Measurements from ENCODE around the gene UROC1. TPM values are rescaled to one million over a fixed set of nuclear protein-coding genes. Genes with fewer than 3 reads are reported as not detected.

The UROC1 gene
- not detected in 2 replicates for polyA plus RNA-seq (2013)

GRCh38 chr3:126517291-126517951, at the start of gene UROC1:
UROC1 (minus strand) TSS chr3:126517773; CDS start chr3:126517719, 54 bp downstream.
- no peak within 1 kb of the TSS for H2BK12ac ChIP-seq (ENCODE audit: low read length)
- no peak within 1 kb of the TSS for H3K9ac ChIP-seq (ENCODE audit: low read length)
- peaks cover 8% of the 10 kb centered on the region for H3K9me3 ChIP-seq (ENCODE audit: insufficient read depth, low read depth, low read length)

GRCh38 chr3:126562737-126563276, 45.2 kb upstream of the UROC1 start:
- Histone ChIP-seq H3K14ac (ENCODE audit: low read length) (no peak overlapping the region), H4K91ac (ENCODE audit: low read depth, low read length) (no peak overlapping the region), H2BK120ac (ENCODE audit: insufficient read depth, low read length, poor library complexity) (no peak overlapping the region), H4K8ac (ENCODE audit: low read depth, low read length) (no peak overlapping the region), H3K4me1 (ENCODE audit: control insufficient read depth in 1 of 2, insufficient read depth in 2 of 2, low read length in 2 of 2) (no peaks in the 10 kb centered on the region), H3K79me2 (ENCODE audit: control insufficient read depth, insufficient read depth, low read length, poor library complexity) (no peaks in the 10 kb centered on the region), H3K9ac (ENCODE audit: low read length) (no peak overlapping the region), H3K4me2 (ENCODE audit: low read length) (no peak overlapping the region), H4K12ac (ENCODE audit: low read depth, low read length) (no peak overlapping the region), H2BK5ac (ENCODE audit: low read depth, low read length, poor library complexity) (no peak overlapping the region), H3K4ac (ENCODE audit: low read depth, low read length) (no peak overlapping the region), H3K23ac (ENCODE audit: low read length) (no peak overlapping the region), H3K18ac (ENCODE audit: low read length) (no peak overlapping the region), H3K27me3 (ENCODE audit: insufficient read depth, low read length) (no peaks in the 10 kb centered on the region), H3K4me3 (ENCODE audit: low read depth, low read length) (no peak overlapping the region), H3K79me1 (ENCODE audit: low read length) (no peaks in the 10 kb centered on the region), H3K27ac (ENCODE audit: low read depth, low read length) (no peak overlapping the region), H2AFZ (ENCODE audit: insufficient read depth, low read length, poor library complexity) (no peak overlapping the region), H3K9me3 (ENCODE audit: insufficient read depth, low read depth, low read length) (no peaks in the 10 kb centered on the region), H2AK5ac (ENCODE audit: low read length) (no peak overlapping the region), H2BK12ac (ENCODE audit: low read length) (no peak overlapping the region), H3K36me3 (ENCODE audit: control insufficient read depth in 1 of 2, insufficient read depth in 2 of 2, low read length in 2 of 2) (no peaks in the 10 kb centered on the region)
- DNase-seq, result no peak
- no CpG with 5 or more reads among the region's 2 CpGs for WGBS (ENCODE audit: extremely low coverage, insufficient coverage, insufficient read length)

More at GRCh38 chr3:126517291-126517951, at the start of gene UROC1:
- H3K36me3 ChIP-seq (ENCODE audit: control insufficient read depth in 1 of 2, insufficient read depth in 2 of 2, low read length in 2 of 2), result no peaks in the 10 kb centered on the region
- no peak within 1 kb of the TSS for H4K8ac ChIP-seq (ENCODE audit: low read depth, low read length)
- no peak within 1 kb of the TSS for H4K12ac ChIP-seq (ENCODE audit: low read depth, low read length)
- H3K79me1 ChIP-seq (ENCODE audit: low read length), result no peaks in the 10 kb centered on the region
- H3K79me2 ChIP-seq (ENCODE audit: control insufficient read depth, insufficient read depth, low read length, poor library complexity), result no peaks in the 10 kb centered on the region
- WGBS (ENCODE audit: extremely low coverage, insufficient coverage, insufficient read length), result no CpG with 5 or more reads among the region's 16 CpGs
- no peak within 1 kb of the TSS for H2AK5ac ChIP-seq (ENCODE audit: low read length)
- no peaks in the 10 kb centered on the region for H3K27me3 ChIP-seq (ENCODE audit: insufficient read depth, low read length)
- no peak within 1 kb of the TSS for H3K4ac ChIP-seq (ENCODE audit: low read depth, low read length)
- no peak within 1 kb of the TSS for H3K4me3 ChIP-seq (ENCODE audit: low read depth, low read length)
- no peak within 1 kb of the TSS for H3K4me2 ChIP-seq (ENCODE audit: low read length)
- no peak within 1 kb of the TSS for H2BK5ac ChIP-seq (ENCODE audit: low read depth, low read length, poor library complexity)
- H4K91ac ChIP-seq (ENCODE audit: low read depth, low read length), result no peak within 1 kb of the TSS
- H3K4me1 ChIP-seq (ENCODE audit: control insufficient read depth in 1 of 2, insufficient read depth in 2 of 2, low read length in 2 of 2), result no peaks in the 10 kb centered on the region
- H2AFZ ChIP-seq (ENCODE audit: insufficient read depth, low read length, poor library complexity), result no peak within 1 kb of the TSS
- no peak for DNase-seq
- H3K27ac ChIP-seq (ENCODE audit: low read depth, low read length), result no peak within 1 kb of the TSS
- no peak within 1 kb of the TSS for H3K23ac ChIP-seq (ENCODE audit: low read length)
- no peak within 1 kb of the TSS for H3K18ac ChIP-seq (ENCODE audit: low read length)
- H3K14ac ChIP-seq (ENCODE audit: low read length), result no peak within 1 kb of the TSS
- no peak within 1 kb of the TSS for H2BK120ac ChIP-seq (ENCODE audit: insufficient read depth, low read length, poor library complexity)

- H3K27ac ChIP-seq (ENCODE audit: low read depth, low read length), result no peak within 1 kb of the TSS
- H3K14ac ChIP-seq (ENCODE audit: low read length), result no peak within 1 kb of the TSS
- H3K79me1 ChIP-seq (ENCODE audit: low read length), result no peaks in the 10 kb centered on the region
- no peak within 1 kb of the TSS for H2AFZ ChIP-seq (ENCODE audit: insufficient read depth, low read length, poor library complexity)
- no peak within 1 kb of the TSS for H3K4ac ChIP-seq (ENCODE audit: low read depth, low read length)
- H3K23ac ChIP-seq (ENCODE audit: low read length), result no peak within 1 kb of the TSS
- H3K36me3 ChIP-seq (ENCODE audit: control insufficient read depth in 1 of 2, insufficient read depth in 2 of 2, low read length in 2 of 2), result no peaks in the 10 kb centered on the region
- DNase-seq, result no peak
- no CpG with 5 or more reads among the region's 9 CpGs for WGBS (ENCODE audit: extremely low coverage, insufficient coverage, insufficient read length)
- H2AK5ac ChIP-seq (ENCODE audit: low read length), result no peak within 1 kb of the TSS
- no peak within 1 kb of the TSS for H4K8ac ChIP-seq (ENCODE audit: low read depth, low read length)
- no peak within 1 kb of the TSS for H3K4me2 ChIP-seq (ENCODE audit: low read length)
- H3K18ac ChIP-seq (ENCODE audit: low read length), result no peak within 1 kb of the TSS
- no peak within 1 kb of the TSS for H3K9ac ChIP-seq (ENCODE audit: low read length)
- no peaks in the 10 kb centered on the region for H3K27me3 ChIP-seq (ENCODE audit: insufficient read depth, low read length)
- no peak within 1 kb of the TSS for H2BK120ac ChIP-seq (ENCODE audit: insufficient read depth, low read length, poor library complexity)
- no peak within 1 kb of the TSS for H2BK12ac ChIP-seq (ENCODE audit: low read length)
- H3K4me3 ChIP-seq (ENCODE audit: low read depth, low read length), result no peak within 1 kb of the TSS
- H3K9me3 ChIP-seq (ENCODE audit: insufficient read depth, low read depth, low read length), result no peaks in the 10 kb centered on the region
- no peak within 1 kb of the TSS for H4K12ac ChIP-seq (ENCODE audit: low read depth, low read length)
- no peak within 1 kb of the TSS for H2BK5ac ChIP-seq (ENCODE audit: low read depth, low read length, poor library complexity)
- no peaks in the 10 kb centered on the region for H3K4me1 ChIP-seq (ENCODE audit: control insufficient read depth in 1 of 2, insufficient read depth in 2 of 2, low read length in 2 of 2)
- H4K91ac ChIP-seq (ENCODE audit: low read depth, low read length), result no peak within 1 kb of the TSS
- no peaks in the 10 kb centered on the region for H3K79me2 ChIP-seq (ENCODE audit: control insufficient read depth, insufficient read depth, low read length, poor library complexity)
Measured at GRCh38 chr3:126558336-126559071, 40.9 kb upstream of the UROC1 start, which contains the start of gene C3orf22. C3orf22 (minus strand) TSS chr3:126558932; CDS start chr3:126553390, 5,542 bp downstream.

GRCh38 chr3:126557761-126558160, 40.2 kb upstream of the UROC1 start:
- H2AFZ ChIP-seq (ENCODE audit: insufficient read depth, low read length, poor library complexity), result no peak overlapping the region
- no peak overlapping the region for H3K4me3 ChIP-seq (ENCODE audit: low read depth, low read length)
- no peaks in the 10 kb centered on the region for H3K36me3 ChIP-seq (ENCODE audit: control insufficient read depth in 1 of 2, insufficient read depth in 2 of 2, low read length in 2 of 2)
- H3K79me2 ChIP-seq (ENCODE audit: control insufficient read depth, insufficient read depth, low read length, poor library complexity), result no peaks in the 10 kb centered on the region
- H2BK5ac ChIP-seq (ENCODE audit: low read depth, low read length, poor library complexity), result no peak overlapping the region
- no peak overlapping the region for H3K4me2 ChIP-seq (ENCODE audit: low read length)
- no CpG with 5 or more reads among the region's 6 CpGs for WGBS (ENCODE audit: extremely low coverage, insufficient coverage, insufficient read length)
- H3K23ac ChIP-seq (ENCODE audit: low read length), result no peak overlapping the region
- H3K9ac ChIP-seq (ENCODE audit: low read length), result no peak overlapping the region
- no peak overlapping the region for H4K91ac ChIP-seq (ENCODE audit: low read depth, low read length)
- H3K9me3 ChIP-seq (ENCODE audit: insufficient read depth, low read depth, low read length), result no peaks in the 10 kb centered on the region
- H4K8ac ChIP-seq (ENCODE audit: low read depth, low read length), result no peak overlapping the region
- no peak for DNase-seq
- H2BK120ac ChIP-seq (ENCODE audit: insufficient read depth, low read length, poor library complexity), result no peak overlapping the region
- H3K4ac ChIP-seq (ENCODE audit: low read depth, low read length), result no peak overlapping the region
- H3K14ac ChIP-seq (ENCODE audit: low read length), result no peak overlapping the region
- no peak overlapping the region for H2BK12ac ChIP-seq (ENCODE audit: low read length)
- no peaks in the 10 kb centered on the region for H3K79me1 ChIP-seq (ENCODE audit: low read length)
- H2AK5ac ChIP-seq (ENCODE audit: low read length), result no peak overlapping the region
- no peak overlapping the region for H3K27ac ChIP-seq (ENCODE audit: low read depth, low read length)
- H4K12ac ChIP-seq (ENCODE audit: low read depth, low read length), result no peak overlapping the region
- H3K27me3 ChIP-seq (ENCODE audit: insufficient read depth, low read length), result no peaks in the 10 kb centered on the region
- no peaks in the 10 kb centered on the region for H3K4me1 ChIP-seq (ENCODE audit: control insufficient read depth in 1 of 2, insufficient read depth in 2 of 2, low read length in 2 of 2)
- H3K18ac ChIP-seq (ENCODE audit: low read length), result no peak overlapping the region
